ENCODE data around the gene PMPCA. TPM values are rescaled to one million over a fixed set of nuclear protein-coding genes. Genes with fewer than 3 reads are reported as not detected.

The PMPCA gene
- total RNA-seq, 1 experiment from 2014 or later = 147 TPM

DNA sequence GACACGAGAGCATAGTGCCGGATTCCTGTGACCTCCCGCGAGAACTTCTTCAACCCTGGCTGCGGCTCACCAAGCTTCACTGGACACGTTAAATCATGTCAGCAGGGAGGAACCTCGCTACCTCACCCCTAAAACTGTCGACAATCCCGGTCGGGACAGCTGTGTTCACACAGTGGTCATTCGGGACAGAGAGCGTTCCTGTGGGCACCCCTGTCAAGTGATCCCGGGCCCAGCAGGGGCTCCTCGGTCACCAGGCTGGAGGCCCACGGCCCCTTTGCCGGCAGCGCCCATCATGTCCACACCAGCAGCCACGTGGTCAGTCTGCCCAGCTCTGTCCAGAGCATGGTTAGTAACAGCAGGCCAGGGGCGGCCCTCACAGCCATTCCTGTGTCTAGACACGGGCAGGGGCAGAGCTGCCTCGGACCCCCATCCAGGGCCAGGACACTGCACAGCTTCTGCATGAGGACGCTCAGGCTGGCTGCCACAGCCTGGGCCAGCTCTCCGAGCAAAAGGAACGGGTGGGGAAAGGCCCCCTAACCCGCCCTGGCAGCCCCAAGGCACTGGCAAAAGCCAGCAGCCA, 25.7 kb downstream of the PMPCA start:
- no peak for DNase-seq (ENCODE audit: low spot score)

DNA sequence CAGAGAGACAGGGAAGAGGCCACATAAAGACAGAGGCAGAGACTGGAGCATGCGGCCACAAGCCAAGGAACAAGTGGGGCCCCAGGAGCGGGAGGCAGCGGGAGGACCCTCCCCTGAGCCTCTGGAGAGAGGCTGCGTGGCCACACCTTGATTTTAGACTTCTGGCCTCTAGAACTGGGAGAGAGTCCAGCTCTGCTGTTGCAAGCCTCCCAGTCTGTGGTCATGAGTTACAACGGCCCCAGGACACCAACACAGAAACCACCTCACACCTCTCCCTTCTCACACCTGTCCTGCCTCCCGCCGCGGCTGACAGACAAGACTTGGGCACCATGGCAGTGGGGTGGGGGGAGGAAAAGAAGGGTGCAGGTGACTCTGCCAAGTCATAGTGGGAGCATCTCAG, 27.0 kb downstream of the PMPCA start:
- DNase-seq (ENCODE audit: low spot score) = no peak

- peak; percentile 10 for DNase-seq (ENCODE audit: low spot score)
These were observed 27.5 kb downstream of the PMPCA start for GRCh38 chr9:136437839-136438547.

GRCh38 chr9:136438548-136439480, 28.4 kb downstream of the PMPCA start:
- peak; percentile 41 for DNase-seq (ENCODE audit: low spot score)

GRCh38 chr9:136439481-136440408, 29.3 kb downstream of the PMPCA start, which contains the start of gene INPP5E:
TSS of gene INPP5E (minus strand) at chr9:136439845. CDS start at chr9:136439419, 426 bp downstream.
- peak; percentile 63 for DNase-seq (ENCODE audit: low spot score)

DNA sequence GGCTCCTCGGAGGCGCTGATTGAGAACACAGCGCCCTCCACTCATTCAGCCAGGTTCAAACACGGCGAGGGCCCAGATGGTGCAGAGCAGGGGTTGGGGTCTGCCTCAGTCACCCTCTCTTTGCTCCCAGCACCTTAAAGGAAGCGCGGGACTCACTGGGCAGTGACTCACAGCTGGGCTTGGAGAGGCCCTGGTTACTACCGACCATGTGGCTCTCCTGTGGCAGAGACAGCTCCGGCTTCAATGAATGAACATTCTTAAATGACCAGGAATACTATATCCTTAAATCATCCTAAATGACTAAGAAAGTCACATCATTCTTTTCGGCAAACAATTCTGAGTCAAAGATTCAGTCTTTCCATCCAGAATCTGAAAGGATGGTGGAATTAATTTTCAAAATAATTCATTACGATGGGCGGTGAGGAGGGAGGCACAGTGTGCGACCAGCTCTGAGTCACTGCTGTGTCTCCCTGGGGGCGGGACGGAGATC, 30.8 kb downstream of the PMPCA start:
- no peak for DNase-seq (ENCODE audit: low spot score)

DNA sequence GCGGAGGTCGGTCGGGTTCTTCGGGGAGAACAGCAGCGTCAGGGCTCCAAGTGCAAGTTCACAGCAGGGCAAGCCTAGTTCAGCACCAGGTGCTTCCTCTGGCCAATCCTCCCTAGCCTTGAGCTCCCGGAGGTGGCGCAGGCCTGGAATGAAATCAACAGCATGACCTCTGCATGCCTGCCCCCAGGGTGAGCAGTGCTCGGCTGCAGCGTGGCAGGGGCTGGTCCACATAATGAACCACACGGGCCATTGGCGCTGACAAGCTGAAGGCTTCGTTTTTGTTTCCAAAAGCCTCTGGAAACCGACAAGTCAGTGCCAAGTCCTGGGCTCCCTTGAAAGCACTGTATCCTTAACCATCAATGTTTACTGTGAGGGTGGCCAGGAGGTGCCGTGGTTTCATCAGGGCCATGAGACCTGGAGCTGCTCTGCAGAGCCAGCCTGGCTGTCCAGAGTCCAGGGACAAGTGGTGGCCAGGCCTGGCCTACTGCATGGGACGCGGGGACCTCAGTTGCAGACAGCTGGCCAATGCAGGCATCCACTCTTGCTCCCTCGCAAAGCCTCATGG, 31.3 kb downstream of the PMPCA start:
- DNase-seq (ENCODE audit: low spot score) = no peak

- DNase-seq (ENCODE audit: low spot score) = no peak
These were observed 31.8 kb downstream of the PMPCA start for GRCh38 chr9:136442265-136442664.

GRCh38 chr9:136443087-136443486, 32.6 kb downstream of the PMPCA start:
- DNase-seq (ENCODE audit: low spot score) = no peak

- no peak for DNase-seq (ENCODE audit: low spot score)
These were observed 33.2 kb downstream of the PMPCA start for GRCh38 chr9:136443687-136444086.

DNA sequence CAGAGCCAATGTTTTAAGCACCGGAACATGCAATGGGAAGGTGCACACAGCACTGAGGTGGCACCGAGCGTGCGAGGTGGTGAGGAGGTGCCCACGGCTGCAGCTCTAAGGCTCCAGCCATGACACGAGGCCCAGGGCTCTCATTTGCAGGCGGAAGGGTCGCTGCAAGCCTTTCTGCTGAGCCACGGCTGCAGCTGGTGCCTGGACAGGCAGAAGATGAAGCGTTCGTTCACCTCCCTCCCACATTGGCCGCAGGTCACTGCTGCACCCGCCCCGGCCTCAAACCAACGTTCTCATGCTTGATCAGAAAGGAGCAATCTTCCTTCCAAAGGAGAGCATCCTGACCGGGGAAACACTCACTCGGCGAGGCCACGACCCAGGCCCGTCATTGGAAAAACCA, 33.6 kb downstream of the PMPCA start:
- no peak for DNase-seq (ENCODE audit: low spot score)

DNA sequence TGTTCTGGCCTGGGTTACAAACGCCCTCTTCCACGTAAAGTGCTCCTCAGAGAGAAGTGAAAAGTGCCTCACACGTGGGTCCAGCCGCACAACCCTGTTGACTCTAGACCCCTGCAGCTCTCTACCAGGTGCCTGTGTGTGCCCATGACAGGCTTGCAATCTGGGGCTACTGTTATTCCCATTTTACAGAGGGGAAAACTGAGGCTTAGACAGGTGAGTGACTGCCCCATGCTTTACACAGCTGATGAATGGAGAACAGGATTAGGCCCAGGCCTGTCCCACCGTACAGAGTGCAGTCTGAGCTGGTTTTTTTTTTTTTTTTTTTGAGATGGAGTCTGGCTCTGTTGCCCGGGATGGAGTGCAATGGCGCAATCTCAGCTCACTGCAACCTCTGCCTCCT, 35.3 kb downstream of the PMPCA start:
- DNase-seq (ENCODE audit: low spot score) = no peak

DNA sequence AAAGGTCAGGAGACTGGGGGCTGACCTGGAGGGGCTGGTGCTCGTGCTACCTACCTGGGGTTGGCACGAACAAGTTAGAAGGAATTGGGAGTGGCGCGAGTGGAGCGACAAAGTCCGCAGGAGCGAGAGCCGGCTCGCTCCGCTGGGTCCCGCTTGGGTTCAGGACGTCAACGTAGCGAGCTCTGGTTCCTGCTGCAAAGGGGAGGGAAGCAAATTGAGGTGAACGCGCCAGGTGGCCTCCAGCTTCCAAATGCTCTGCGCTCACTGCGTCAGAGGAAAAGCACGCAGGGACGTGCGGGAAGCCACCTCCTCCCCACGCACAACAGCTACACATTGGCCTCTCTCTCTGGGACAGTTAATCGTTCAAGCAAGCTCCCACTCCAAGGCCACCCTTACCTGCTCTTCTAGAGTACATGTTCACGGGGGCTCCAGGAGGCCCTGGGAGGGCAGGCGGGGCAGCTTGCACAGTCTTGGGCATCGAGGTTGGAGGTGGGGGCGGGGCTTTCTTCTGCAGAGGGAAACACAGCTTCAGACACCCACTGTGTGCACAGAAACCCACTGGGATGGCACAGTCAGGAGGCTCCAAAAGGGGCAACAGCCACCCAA, 36.8 kb downstream of the PMPCA start:
- no peak for DNase-seq (ENCODE audit: low spot score)

DNA sequence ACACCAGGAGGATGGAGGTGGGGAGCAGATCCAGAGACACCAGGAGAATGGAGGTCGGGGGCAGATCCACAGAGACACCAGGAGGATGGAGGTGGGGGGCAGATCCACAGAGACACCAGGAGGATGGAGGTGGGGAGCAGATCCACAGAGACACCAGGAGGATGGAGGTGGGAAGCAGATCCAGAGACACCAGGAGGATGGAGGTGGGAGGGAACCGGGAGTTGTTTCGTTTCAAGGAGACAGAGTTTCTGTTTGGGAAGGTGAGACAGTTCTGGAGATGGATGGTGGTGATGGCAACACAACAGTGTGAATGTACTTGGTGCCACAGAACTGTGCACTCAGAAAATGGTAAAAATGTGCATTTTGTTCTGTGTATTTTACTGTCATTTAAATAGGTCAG, 38.2 kb downstream of the PMPCA start:
- DNase-seq (ENCODE audit: low spot score) = no peak

DNA sequence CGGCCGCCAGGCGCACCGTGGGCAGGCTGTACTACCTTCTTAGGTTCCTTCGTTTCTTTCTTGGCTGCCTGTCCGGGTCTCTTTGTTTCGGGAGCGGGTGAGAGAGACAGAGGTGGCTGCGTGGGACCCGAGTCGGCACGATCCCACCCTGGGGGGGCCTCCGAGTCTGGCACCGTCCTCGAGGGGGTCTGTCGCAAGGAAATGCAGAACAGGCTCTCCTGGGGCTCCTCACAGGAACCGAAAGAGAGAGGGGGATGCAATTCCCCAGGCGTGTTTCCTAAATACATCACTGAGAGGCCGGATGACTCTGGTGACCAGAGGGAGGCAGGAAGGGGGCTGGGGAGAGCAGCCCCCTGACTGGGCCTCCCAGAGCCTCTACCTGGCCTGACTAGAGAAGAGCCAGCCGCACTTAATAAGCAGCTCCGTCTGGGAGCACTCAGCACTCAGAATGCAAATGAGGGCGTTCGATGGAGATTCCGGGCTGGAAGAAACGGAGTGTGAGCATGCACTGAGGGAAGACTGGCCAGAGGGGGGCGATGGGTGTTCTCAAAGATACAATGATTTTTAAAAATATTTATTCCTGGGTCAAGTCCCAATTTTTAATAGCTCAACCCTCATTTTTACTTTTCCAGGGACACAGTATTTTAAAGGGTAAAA, 40.9 kb downstream of the PMPCA start:
- no peak for DNase-seq (ENCODE audit: low spot score)

GRCh38 chr9:136453326-136453725, 42.9 kb downstream of the PMPCA start:
- no peak for DNase-seq (ENCODE audit: low spot score)

- no peak for DNase-seq (ENCODE audit: low spot score)
These were observed 43.8 kb downstream of the PMPCA start for GRCh38 chr9:136454026-136454796.

- DNase-seq (ENCODE audit: low spot score) = no peak
These were observed 44.9 kb downstream of the PMPCA start for GRCh38 chr9:136455043-136456002.
